Upper lobe of right lung (tissue), 1 donor: ENCODE results near the gene KRTAP10-4. TPM values are rescaled to one million over a fixed set of nuclear protein-coding genes. Genes with fewer than 3 reads are reported as not detected.

ENCODE experiments used
- ATAC-seq: fragments of 200-7000 bp; cut with Tn5 transposase; one replicate; pipeline ENCODE4 v1.9.1; 2020; ENCODE audit warnings: mild to moderate bottlenecking, moderate library complexity
- DNase-seq: peaks from one replicate; pipeline ENCODE4 v3.0.0-alpha.2; 2020
- H3K27ac ChIP-seq: fragments of 200-600 bp; one replicate; pipeline ENCODE4 v1.8.0; 2022
- H3K27me3 ChIP-seq: fragments of 200-600 bp; one replicate; pipeline ENCODE4 v1.8.0; 2022; ENCODE audit warnings: mild to moderate bottlenecking
- H3K36me3 ChIP-seq: fragments of 200-600 bp; one replicate; pipeline ENCODE4 v1.8.0; 2022
- H3K4me1 ChIP-seq: fragments of 200-600 bp; one replicate; pipeline ENCODE4 v1.8.0; 2022
- H3K4me3 ChIP-seq: fragments of 200-600 bp; one replicate; pipeline ENCODE4 v1.8.0; 2022; ENCODE audit warnings: mild to moderate bottlenecking
- H3K9me3 ChIP-seq: fragments of 200-600 bp; one replicate; pipeline ENCODE4 v1.8.0; 2022
- CTCF ChIP-seq: fragments of 200-600 bp; IDR thresholded peaks from one replicate; pipeline ENCODE4 v1.8.0; 2022; ENCODE audit warnings: antibody characterized with exemption
- intact Hi-C: fragments of 100-400 bp; cut with DNase I; formaldehyde crosslinking; loops from one replicate; pipeline ENCODE4 v1.11.0; 2022
- total RNA-seq: library from RNA; stranded (reverse); fragmentation: NEBNext Ultra II Directional; extraction: Animal tissue kit (Norgen Biotek cat#: 25700); gene quantifications from one replicate; pipeline ENCODE4 v1.2.1, GENCODE V29; 2021
- donor health status: DM: no; HTN: yes; CAD: no; lungs with severe emphysema.

The KRTAP10-4 gene
- total RNA-seq, 1 donor from 2014 or later = not detected

DNA sequence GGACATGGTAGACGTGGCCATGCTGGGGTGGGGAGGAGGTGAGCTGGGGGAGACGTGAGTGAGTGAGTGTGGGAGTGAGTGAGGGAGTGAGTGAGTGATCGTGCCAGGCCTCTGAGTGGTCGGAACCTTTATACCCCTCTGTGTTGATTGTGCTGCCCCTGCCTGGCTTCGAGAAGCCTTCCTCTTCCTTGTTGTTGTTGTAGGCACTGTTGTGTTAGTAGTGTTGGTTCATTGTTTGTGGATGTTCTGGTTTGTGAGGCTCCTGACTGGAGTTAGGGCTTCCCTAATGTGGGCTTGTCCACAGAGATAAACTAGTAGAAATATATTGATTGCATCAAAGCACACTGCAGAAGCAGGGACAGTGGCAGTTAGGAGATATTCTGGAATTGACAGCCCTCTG is 14.8 kb upstream of the KRTAP10-4 start, which contains the start of gene KRTAP10-3:
Gene KRTAP10-3, minus strand, starts transcription at position 101 of the 400 bp plus-strand sequence. Its CDS starts 80 bp downstream, at position 21.
- no peaks in the 10 kb centered on the region for H3K36me3 ChIP-seq
- ATAC-seq (no peak), DNase-seq (peak; percentile 26)
- no peaks in the 10 kb centered on the region for H3K9me3 ChIP-seq
- no peak within 1 kb of the TSS for H3K4me3 ChIP-seq
- no peak for TF ChIP-seq CTCF
- H3K4me1 ChIP-seq = no peaks in the 10 kb centered on the region
- intact Hi-C loops = no loop called here
- H3K27me3 ChIP-seq = peaks cover 9% of the 10 kb centered on the region
- H3K27ac ChIP-seq = no peak within 1 kb of the TSS

DNA sequence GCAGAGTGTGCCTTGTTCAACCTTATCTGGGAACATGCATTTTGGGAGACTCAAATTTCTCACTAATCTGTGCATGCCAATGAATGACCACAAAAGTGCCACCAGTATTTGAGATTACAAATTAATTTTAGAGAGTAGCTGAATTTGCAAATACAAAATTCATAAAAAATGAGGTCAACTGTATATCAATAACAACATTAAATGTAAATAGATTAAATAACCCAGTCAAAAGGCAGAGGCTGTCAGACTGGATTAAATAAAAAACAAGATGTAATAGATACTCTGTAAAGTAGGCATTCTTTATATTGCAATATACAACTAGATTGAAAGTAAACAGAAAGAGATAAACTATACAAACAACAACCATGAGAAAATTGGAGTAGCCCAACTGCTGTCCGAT is 9.4 kb upstream of the KRTAP10-4 start:
- ATAC-seq (no peak), DNase-seq (no peak)
- H3K27me3 ChIP-seq = no peaks in the 10 kb centered on the region
- no peak overlapping the region for H3K4me3 ChIP-seq
- H3K9me3 ChIP-seq = no peaks in the 10 kb centered on the region
- H3K4me1 ChIP-seq = no peaks in the 10 kb centered on the region
- H3K27ac ChIP-seq = no peak overlapping the region
- no peak for TF ChIP-seq CTCF
- H3K36me3 ChIP-seq = no peaks in the 10 kb centered on the region
- intact Hi-C loops = no loop called here

DNA sequence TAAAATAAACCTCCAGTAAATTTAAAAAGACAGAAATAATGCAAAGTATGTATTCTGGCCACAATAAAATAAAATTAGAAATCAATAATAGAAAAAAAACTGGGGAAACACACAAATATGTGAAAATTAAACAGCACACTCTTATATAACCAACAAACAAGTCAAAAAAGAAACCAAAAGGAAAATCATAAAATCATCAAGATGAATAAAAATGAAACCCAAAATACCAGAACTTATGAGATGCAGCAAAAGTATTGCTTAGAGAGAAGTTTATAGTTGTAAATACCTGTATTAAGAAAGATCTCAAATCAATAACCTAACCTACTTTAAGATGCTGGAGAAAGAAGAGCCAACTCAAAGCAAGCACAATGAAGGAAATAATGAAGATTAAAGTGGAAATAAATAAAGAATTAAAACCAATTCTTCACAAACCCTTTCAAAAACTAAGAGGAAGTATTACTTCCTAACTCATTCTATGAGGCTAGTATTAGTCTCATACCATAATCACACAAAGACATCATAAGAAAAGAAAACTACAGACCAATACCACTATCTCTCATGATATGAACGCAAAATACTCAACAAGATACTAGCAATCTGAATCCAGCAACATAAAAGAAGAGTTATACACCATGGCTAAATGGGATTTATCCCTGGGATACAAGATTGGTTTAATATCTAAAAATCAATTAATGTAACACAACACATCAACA is 8.5 kb upstream of the KRTAP10-4 start:
- H3K9me3 ChIP-seq = no peaks in the 10 kb centered on the region
- H3K36me3 ChIP-seq = no peaks in the 10 kb centered on the region
- no peak overlapping the region for H3K4me3 ChIP-seq
- no peak overlapping the region for H3K27ac ChIP-seq
- H3K27me3 ChIP-seq = no peaks in the 10 kb centered on the region
- no peaks in the 10 kb centered on the region for H3K4me1 ChIP-seq
- TF ChIP-seq CTCF = no peak
- intact Hi-C loops = no loop called here
- no peak for ATAC-seq
- no peak for DNase-seq

GRCh38 chr21:44566403-44566802 is 7.1 kb upstream of the KRTAP10-4 start:
- Histone ChIP-seq H3K36me3 (no peaks in the 10 kb centered on the region), H3K4me3 (no peak overlapping the region), H3K27me3 (no peaks in the 10 kb centered on the region), H3K9me3 (no peaks in the 10 kb centered on the region), H3K27ac (no peak overlapping the region), H3K4me1 (no peaks in the 10 kb centered on the region)
- no peak for DNase-seq
- ATAC-seq = peak; percentile 32
- no peak for TF ChIP-seq CTCF
- intact Hi-C loops = no loop called here

DNA sequence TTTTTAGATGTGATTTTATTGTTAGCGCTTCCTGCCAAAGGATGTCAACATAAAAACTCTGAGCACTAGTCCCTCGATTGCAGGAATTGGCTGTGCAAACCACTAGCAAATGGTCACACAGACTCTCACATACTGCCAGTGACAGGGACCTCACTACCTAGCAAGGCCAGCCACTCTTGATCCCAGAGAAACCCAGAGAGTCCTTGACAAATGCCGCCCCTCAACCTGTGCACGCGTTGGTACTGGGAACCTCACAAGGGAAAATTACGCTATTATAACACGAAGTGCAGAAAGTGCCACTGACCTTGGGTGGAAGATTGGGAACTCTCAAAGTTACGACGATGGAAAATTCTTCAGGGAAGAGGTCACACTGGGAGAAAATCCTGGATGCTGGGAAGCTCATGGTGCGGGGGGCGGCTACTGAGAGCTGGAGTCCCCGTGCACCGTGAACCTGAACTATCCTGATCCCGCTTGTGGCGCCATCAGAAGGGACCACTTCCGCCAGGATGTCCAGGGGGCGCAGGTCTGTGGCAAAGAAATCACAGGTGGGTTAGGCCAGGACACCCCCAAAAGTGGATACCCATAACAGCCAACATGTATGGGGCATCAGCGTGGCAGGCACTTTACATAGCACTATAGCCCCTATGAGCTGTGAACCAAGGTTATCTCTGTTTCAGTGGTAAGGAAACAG is 5.9 kb upstream of the KRTAP10-4 start:
- intact Hi-C loops = no loop called here
- no peak for TF ChIP-seq CTCF
- DNase-seq = peak; percentile 50

More for the DNA sequence above, 5.9 kb upstream of the KRTAP10-4 start:
- H3K27me3 ChIP-seq = no peaks in the 10 kb centered on the region
- no peak overlapping the region for H3K27ac ChIP-seq
- H3K9me3 ChIP-seq = no peaks in the 10 kb centered on the region
- no peak overlapping the region for H3K4me3 ChIP-seq
- no peaks in the 10 kb centered on the region for H3K36me3 ChIP-seq
- no peak for ATAC-seq
- no peaks in the 10 kb centered on the region for H3K4me1 ChIP-seq
